Measurements from ENCODE around the gene LTBP2.
"Not testable (repeated sequence)": the region's sequence is repeated elsewhere in the genome, so short reads cannot be mapped to it uniquely, and the experiment has no call there.

LTBP2 gene

DNA sequence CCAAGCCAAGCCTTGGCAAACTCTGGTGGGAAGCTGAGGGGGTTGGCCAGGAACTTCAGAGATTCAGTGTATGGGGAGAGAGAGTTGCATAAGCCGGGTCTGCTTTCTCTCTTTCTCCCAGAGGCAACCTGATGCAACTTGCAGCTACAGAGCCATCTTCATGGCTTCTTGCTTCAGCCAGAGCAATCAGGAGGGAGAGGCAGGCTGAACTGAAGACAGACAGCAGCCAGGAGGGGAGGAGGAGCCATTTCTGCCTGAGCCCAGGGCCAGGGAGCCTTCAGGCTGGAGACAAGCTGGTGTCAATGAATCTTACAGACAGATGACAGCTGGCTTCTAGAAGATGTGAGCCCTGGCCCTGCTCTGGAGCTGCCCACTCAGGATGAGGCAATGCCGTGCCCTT lies 137.7 kb downstream of the LTBP2 start:
- DNase-seq = no peak

- no peak for DNase-seq
Measured at GRCh38 chr14:74472601-74473000, 139.4 kb downstream of the LTBP2 start.

- no peak for DNase-seq
Measured at GRCh38 chr14:74469548-74470518, 142.2 kb downstream of the LTBP2 start.

GRCh38 chr14:74468513-74468912 lies 143.5 kb downstream of the LTBP2 start:
- DNase-seq = no peak

DNA sequence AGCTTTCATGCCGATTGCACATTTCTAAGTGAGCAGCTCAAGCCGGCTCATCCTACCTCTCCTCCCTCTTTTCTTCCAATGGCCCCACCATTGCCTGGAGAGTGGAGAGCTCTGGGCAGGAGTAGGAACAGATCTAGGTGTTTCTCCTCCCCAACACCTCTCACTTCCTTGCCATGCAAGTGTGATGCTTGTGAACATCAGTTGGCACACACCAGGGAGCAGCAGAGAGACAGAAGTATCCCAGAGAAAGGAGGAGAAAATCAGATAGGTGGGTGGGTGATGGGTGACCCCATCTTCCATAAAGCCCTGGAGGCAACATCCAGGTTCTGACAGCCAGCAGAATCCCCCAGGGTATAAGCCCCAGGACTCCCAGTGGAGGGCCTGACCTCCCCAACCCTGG lies 146.7 kb downstream of the LTBP2 start:
- DNase-seq = no peak

GRCh38 chr14:74464785-74465184 lies 147.3 kb downstream of the LTBP2 start:
- no peak for DNase-seq

DNA sequence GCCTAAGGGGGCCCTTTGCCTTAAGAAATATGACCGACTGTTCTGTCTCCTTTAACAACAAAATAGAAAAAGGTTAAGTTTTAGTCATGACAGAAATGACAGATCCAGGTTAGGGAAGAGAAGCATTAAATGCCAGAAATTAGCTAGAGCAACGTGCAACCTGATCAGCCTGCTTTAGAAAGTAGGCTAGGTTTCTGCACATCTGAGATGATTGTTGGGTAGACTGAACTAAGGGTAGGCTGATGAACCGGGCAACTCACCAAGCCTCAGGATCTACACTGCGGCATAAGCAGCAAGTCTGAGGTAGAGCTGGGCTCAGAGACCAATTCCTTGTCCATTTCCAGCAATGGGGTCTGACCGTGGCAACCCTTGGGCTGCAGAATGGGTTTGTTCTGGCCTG lies 148.3 kb downstream of the LTBP2 start:
- no peak for DNase-seq

DNA sequence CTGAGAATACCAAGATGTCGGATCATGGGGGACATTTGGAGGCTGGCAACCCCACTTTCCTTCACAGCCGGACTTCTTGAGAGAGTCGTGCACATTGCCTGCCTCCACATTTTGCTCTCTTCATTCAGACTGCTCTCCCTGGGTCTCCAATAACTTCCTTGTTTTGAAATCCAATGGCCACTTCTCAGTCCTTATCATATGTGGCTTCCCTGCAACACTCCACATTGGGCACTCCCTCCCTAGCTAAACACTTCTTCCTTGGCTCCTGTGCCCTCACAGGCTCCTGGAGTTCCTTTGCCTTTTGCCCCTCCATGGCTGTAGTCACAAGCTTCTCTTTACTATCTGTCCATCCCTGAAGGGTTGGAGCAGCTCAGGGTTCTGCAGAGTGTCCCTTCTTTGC lies 149.0 kb downstream of the LTBP2 start:
- no peak for DNase-seq

- DNase-seq = no peak
Measured at GRCh38 chr14:74459976-74460375, 152.1 kb downstream of the LTBP2 start.

DNA sequence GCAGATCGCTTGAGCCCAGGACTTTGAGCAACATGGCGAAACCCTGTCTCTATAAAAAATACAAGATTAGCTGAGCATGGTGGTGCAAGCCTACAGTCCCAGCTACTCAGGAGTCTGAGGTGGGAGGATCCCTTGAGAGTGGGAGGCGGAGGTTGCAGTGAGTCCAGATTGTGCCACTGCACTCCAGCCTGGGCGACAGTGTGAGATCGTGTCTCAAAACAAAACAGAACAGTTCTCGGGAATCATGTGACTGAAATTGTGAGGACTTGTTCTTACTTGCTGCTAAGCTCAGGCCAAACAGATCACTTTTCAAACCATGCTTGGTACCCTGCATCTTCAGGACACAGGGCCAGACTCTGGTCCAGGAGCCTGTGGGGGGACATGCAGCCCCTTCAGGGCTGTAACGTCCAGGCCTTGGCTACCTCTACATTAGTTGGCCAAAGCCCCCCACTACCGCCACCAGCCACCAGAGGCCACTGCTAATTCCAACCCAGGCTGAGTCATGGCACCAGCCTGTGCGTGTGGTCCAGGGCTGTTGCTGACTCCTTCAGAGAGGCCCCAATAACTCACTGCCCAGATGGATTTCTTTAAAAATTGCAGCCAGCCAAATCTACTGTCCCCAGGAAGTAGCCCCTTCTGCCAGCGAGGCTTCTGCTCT lies 152.6 kb downstream of the LTBP2 start:
- no peak for DNase-seq

DNA sequence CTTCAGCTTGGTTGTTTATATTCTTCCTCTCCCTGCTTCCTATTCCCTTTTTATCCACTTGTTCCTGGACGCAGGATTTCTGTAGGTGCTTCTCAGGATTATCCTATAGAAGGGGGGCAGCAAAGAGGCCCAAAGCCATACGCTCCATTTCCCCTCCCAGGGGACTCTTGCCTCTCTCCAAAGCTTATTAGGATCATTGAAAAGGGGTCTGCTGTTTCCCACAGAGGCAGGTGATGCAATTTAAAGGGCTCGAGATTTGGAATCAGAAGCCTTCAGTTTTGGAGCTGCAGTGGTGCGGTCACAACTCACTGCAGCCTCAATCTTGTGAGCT lies 154.5 kb downstream of the LTBP2 start:
- no peak for DNase-seq

GRCh38 chr14:74456684-74457564 lies 155.1 kb downstream of the LTBP2 start:
- DNase-seq = no peak

- not testable (repeated sequence) for DNase-seq
Measured at GRCh38 chr14:74454397-74454796, 157.6 kb downstream of the LTBP2 start.
